HG02678 (cell line): ENCODE results near the gene CST9.

ENCODE experiments used
- ATAC-seq: cut with Tn5 transposase; IDR thresholded peaks from one replicate; pipeline ENCODE4 v1.9.1; 2021; ENCODE audit warnings: mild to moderate bottlenecking, moderate library complexity; ENCODE audit not compliant: unreplicated experiment

Gene CST9

DNA sequence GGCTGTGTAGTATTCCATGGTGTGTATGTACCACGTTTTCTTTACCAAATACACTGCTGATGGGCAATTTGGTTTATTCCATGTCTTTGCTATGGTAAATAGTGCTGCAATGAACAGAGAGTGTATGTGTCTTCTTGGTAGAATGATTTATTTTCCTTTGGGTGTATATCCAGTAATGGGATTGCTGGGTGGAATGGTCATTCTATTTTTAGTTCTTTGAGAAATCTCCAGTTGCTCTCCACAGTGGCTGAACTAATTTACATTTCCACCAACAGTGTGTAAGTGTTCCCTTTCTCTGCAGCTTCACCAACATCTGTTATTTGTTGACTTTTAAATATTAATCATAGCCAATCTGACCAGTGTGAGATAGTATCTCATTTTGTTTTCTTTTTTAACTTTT is 51.3 kb downstream of the CST9 start:
- no peak for ATAC-seq
